H1 (cell line): ENCODE data around the gene SEMA3A. TPM values are rescaled to one million over a fixed set of nuclear protein-coding genes. Genes with fewer than 3 reads are reported as not detected.

Experiments used
- CTCF ChIA-PET: fragments of 300-600 bp; sonication (Branson Sonifier 250); formaldehyde crosslinking; loops from one replicate; lab custom pipeline; 2021; ENCODE audit not compliant: partially characterized antibody; lab: Charles Lee
- POLR2A ChIA-PET: fragments of 300-600 bp; sonication (Branson Sonifier 250); formaldehyde crosslinking; loops from one replicate; lab custom pipeline; 2021; ENCODE audit warnings: inconsistent platforms; ENCODE audit not compliant: partially characterized antibody; lab: Charles Lee
- DNase-seq, 2 experiments: peaks; one replicate each; pipeline versions ENCODE4 v3.0.0 to v3.0.0-alpha.2; 2010 to 2022; ENCODE audit warnings: low spot score in 2 of 2, low read depth in 1 of 2, mixed read lengths in 1 of 2
- FAIRE-seq: peaks from 2 replicates; lab custom pipeline; 2011; peaks lifted over from hg19 to GRCh38; lab: Jason Lieb, UNC
- H2AFZ ChIP-seq: 2 replicates; pipeline ENCODE4 v1.8.1; 2012; ENCODE audit warnings: low read length, inconsistent platforms
- H2AK5ac ChIP-seq: 2 replicates; pipeline ENCODE4 v1.6.1; 2013; ENCODE audit warnings: low read depth, low read length
- H2BK120ac ChIP-seq: replicated peaks from 2 replicates; pipeline ENCODE3; 2013; ENCODE audit warnings: low read depth, low read length, inconsistent platforms
- H2BK12ac ChIP-seq: 2 replicates; pipeline ENCODE4 v1.6.1; 2013; ENCODE audit warnings: low read depth, low read length
- H2BK15ac ChIP-seq: 2 replicates; pipeline ENCODE4 v1.6.1; 2013; ENCODE audit warnings: low read length
- H2BK20ac ChIP-seq: 2 replicates; pipeline ENCODE4 v1.6.1; 2013; ENCODE audit warnings: low read length
- H2BK5ac ChIP-seq: 2 replicates; pipeline ENCODE4 v1.6.1; 2013; ENCODE audit warnings: low read depth, low read length
- H3K14ac ChIP-seq: 2 replicates; pipeline ENCODE4 v1.6.1; 2013; ENCODE audit warnings: inconsistent platforms; ENCODE audit not compliant: insufficient read length
- H3K18ac ChIP-seq: 2 replicates; pipeline ENCODE4 v1.6.1; 2013; ENCODE audit warnings: low read length; ENCODE audit errors: extremely low read depth
- H3K23ac ChIP-seq: 2 replicates; pipeline ENCODE4 v1.6.1; 2013; ENCODE audit warnings: inconsistent platforms; ENCODE audit not compliant: insufficient read length
- H3K23me2 ChIP-seq: 2 replicates; pipeline ENCODE4 v1.6.1; 2013; ENCODE audit warnings: low read depth, low read length
- H3K27ac ChIP-seq: 2 replicates; pipeline ENCODE4 v1.6.1; 2011; ENCODE audit warnings: low read depth, low read length, inconsistent platforms
- H3K27me3 ChIP-seq, 4 experiments: replicated peaks in 1 of 4; 1 replicate in 1 of 4; 2 replicates in 3 of 4; pipeline versions ENCODE4 v1.6.1 to v1.8.1; 2011 to 2013; ENCODE audit warnings: low read length in 3 of 4, mild to moderate bottlenecking in 3 of 4, inconsistent platforms in 2 of 4, mixed read lengths in 2 of 4, moderate library complexity in 1 of 4; ENCODE audit not compliant: control insufficient read depth in 3 of 4, insufficient read depth in 3 of 4; ENCODE audit errors: extremely low read depth in 1 of 4
- H3K36me3 ChIP-seq, 4 experiments: 2 replicates each; pipeline versions ENCODE4 v1.6.1 to v1.8.1; 2011 to 2013; ENCODE audit warnings: mild to moderate bottlenecking in 4 of 4, low read length in 3 of 4, moderate library complexity in 2 of 4, control low read depth in 1 of 4, inconsistent platforms in 1 of 4; ENCODE audit not compliant: insufficient read depth in 4 of 4, control insufficient read depth in 2 of 4
- H3K4ac ChIP-seq: replicated peaks from 2 replicates; pipeline ENCODE3; 2013; ENCODE audit warnings: low read length, low read depth, mixed read lengths, inconsistent platforms; ENCODE audit not compliant: insufficient read length
- H3K4me1 ChIP-seq, 4 experiments: replicated peaks in 1 of 4; 1 replicate in 1 of 4; 2 replicates in 3 of 4; pipeline versions ENCODE4 v1.6.1 to v1.8.1; 2011 to 2013; ENCODE audit warnings: low read length in 3 of 4, inconsistent platforms in 2 of 4, mixed read lengths in 1 of 4; ENCODE audit not compliant: insufficient read depth in 4 of 4, control insufficient read depth in 3 of 4
- H3K4me2 ChIP-seq, 2 experiments: 2 replicates each; pipeline versions ENCODE4 v1.6.1 to v1.8.1; 2011 to 2013; ENCODE audit warnings: low read depth in 2 of 2, low read length in 2 of 2, control low read depth in 1 of 2, inconsistent platforms in 1 of 2, mild to moderate bottlenecking in 1 of 2; ENCODE audit not compliant: insufficient read depth in 1 of 2
- H3K4me3 ChIP-seq, 4 experiments: fragments of 200-600, 300-600 bp in 1 of 4; sonication (generic), shearing (Covaris generic), sonication (Bioruptor Twin) in 1 of 4; 2 replicates each; pipeline versions ENCODE4 v1.5.1 to v1.8.1; 2011 to 2016; ENCODE audit warnings: low read length in 4 of 4, low read depth in 3 of 4, control low read depth in 2 of 4, inconsistent platforms in 2 of 4, mild to moderate bottlenecking in 2 of 4, mixed read lengths in 1 of 4, moderate library complexity in 1 of 4; ENCODE audit not compliant: insufficient read depth in 2 of 4; ENCODE audit errors: extremely low read depth in 1 of 4
- H3K56ac ChIP-seq: replicated peaks from 2 replicates; pipeline ENCODE3; 2013; ENCODE audit warnings: low read depth, mild to moderate bottlenecking, mixed read lengths, low read length, inconsistent platforms; ENCODE audit not compliant: insufficient read length
- H3K79me1 ChIP-seq: 2 replicates; pipeline ENCODE4 v1.6.1; 2013; ENCODE audit warnings: low read depth, low read length, control low read depth
- H3K79me2 ChIP-seq, 2 experiments: 2 replicates each; pipeline versions ENCODE4 v1.6.1 to v1.8.1; 2012 to 2013; ENCODE audit warnings: low read length in 2 of 2, mild to moderate bottlenecking in 2 of 2, inconsistent platforms in 1 of 2; ENCODE audit not compliant: insufficient read depth in 2 of 2, control insufficient read depth in 1 of 2
- H3K9ac ChIP-seq, 4 experiments: replicated peaks in 1 of 4; 1 replicate in 1 of 4; 2 replicates in 3 of 4; pipeline versions ENCODE4 v1.6.1 to v1.8.1; 2011 to 2013; ENCODE audit warnings: low read depth in 3 of 4, low read length in 3 of 4, control low read depth in 2 of 4, mild to moderate bottlenecking in 2 of 4, moderate library complexity in 2 of 4, inconsistent platforms in 1 of 4; ENCODE audit errors: extremely low read depth in 1 of 4
- H3K9me3 ChIP-seq, 2 experiments: 2 replicates each; pipeline versions ENCODE4 v1.6.1 to v1.8.1; 2012 to 2013; ENCODE audit warnings: mild to moderate bottlenecking in 2 of 2, moderate library complexity in 2 of 2, control low read depth in 1 of 2, inconsistent platforms in 1 of 2, low read depth in 1 of 2, low read length in 1 of 2, mixed read lengths in 1 of 2; ENCODE audit not compliant: insufficient read depth in 2 of 2
- H4K20me1 ChIP-seq, 2 experiments: replicated peaks in 1 of 2; 2 replicates each; pipeline versions ENCODE3 to v1.8.1; 2011 to 2013; ENCODE audit warnings: inconsistent platforms in 2 of 2, low read length in 2 of 2, mild to moderate bottlenecking in 1 of 2; ENCODE audit not compliant: insufficient read depth in 2 of 2, control insufficient read depth in 1 of 2
- H4K5ac ChIP-seq: 2 replicates; pipeline ENCODE4 v1.6.1; 2013; ENCODE audit warnings: low read length, low read depth, mixed read lengths, inconsistent platforms; ENCODE audit not compliant: insufficient read length
- H4K8ac ChIP-seq: 2 replicates; pipeline ENCODE4 v1.8.0; 2013; ENCODE audit warnings: mild to moderate bottlenecking, moderate library complexity, low read length, inconsistent platforms; ENCODE audit not compliant: insufficient read depth; ENCODE audit errors: extremely low read depth
- H4K91ac ChIP-seq: replicated peaks from 2 replicates; pipeline ENCODE3; 2013; ENCODE audit warnings: low read length, mixed read lengths, inconsistent platforms; ENCODE audit not compliant: insufficient read length
- CEBPB ChIP-seq: IDR thresholded peaks from 2 replicates; pipeline ENCODE4 v1.6.1; 2012; ENCODE audit warnings: low read depth, low read length
- CHD1 ChIP-seq: IDR thresholded peaks from 2 replicates; pipeline ENCODE4 v1.6.1; 2012; ENCODE audit warnings: low read depth, low read length, improper control_type of control experiment
- CTBP2 ChIP-seq: IDR thresholded peaks from 2 replicates; pipeline ENCODE4 v1.7.0; 2011; ENCODE audit warnings: borderline replicate concordance, mild to moderate bottlenecking, moderate library complexity, mixed read lengths, low read length; ENCODE audit not compliant: insufficient read depth, insufficient read length
- EP300 ChIP-seq, 2 experiments: IDR thresholded peaks; 1 replicate in 1 of 2; 2 replicates in 1 of 2; pipeline ENCODE4 v1.6.1; 2011 to 2012; ENCODE audit warnings: low read depth in 2 of 2, low read length in 2 of 2, mild to moderate bottlenecking in 2 of 2, borderline replicate concordance in 1 of 2, inconsistent platforms in 1 of 2, moderate library complexity in 1 of 2
- FOSL1 ChIP-seq: IDR thresholded peaks from 2 replicates; pipeline ENCODE4 v1.6.1; 2011; ENCODE audit warnings: mild to moderate bottlenecking, low read depth, low read length, moderate library complexity; ENCODE audit not compliant: insufficient read depth
- RNF2 ChIP-seq: fragments of 200-900, 300-1000 bp; sonication (generic); IDR thresholded peaks from 2 replicates; pipeline ENCODE4 v1.7.1; 2016; ENCODE audit warnings: borderline replicate concordance, low read depth, mild to moderate bottlenecking, antibody characterized with exemption, low read length; ENCODE audit not compliant: poor library complexity, severe bottlenecking; ENCODE audit errors: missing control alignments
- SIRT6 ChIP-seq: IDR thresholded peaks from one replicate; pipeline ENCODE4 v1.7.1; 2012; ENCODE audit warnings: low read length, inconsistent platforms
- SP1 ChIP-seq: IDR thresholded peaks from 2 replicates; pipeline ENCODE4 v1.6.1; 2011; ENCODE audit warnings: low read depth, low read length
- SUZ12 ChIP-seq: fragments of 200-600 bp; sonication (generic); IDR thresholded peaks from 2 replicates; pipeline ENCODE4 v1.6.1; 2012; ENCODE audit warnings: mild to moderate bottlenecking, inconsistent platforms, low read length, moderate library complexity, mixed read lengths
- TBP ChIP-seq: IDR thresholded peaks from 2 replicates; pipeline ENCODE4 v1.6.1; 2011; ENCODE audit warnings: low read depth, low read length, improper control_type of control experiment
- WGBS, 2 experiments: shearing (Covaris generic) in 1 of 2; methylation state at CpG; one replicate each; pipeline versions ENCODE4 v1.1.6 to v1.1.7; 2013 to 2015; ENCODE audit warnings: low lambda C conversion rate in 2 of 2, mixed read lengths in 2 of 2, inconsistent platforms in 1 of 2, low coverage in 1 of 2, missing lambda C conversion rate in 1 of 2; ENCODE audit not compliant: insufficient replicate concordance in 2 of 2, insufficient coverage in 1 of 2, insufficient read length in 1 of 2; ENCODE audit errors: extremely low coverage in 1 of 2, missing lambda C conversion rate in 1 of 2; 5-methylcytosine and 5-hydroxymethylcytosine counted together
- polyA plus RNA-seq, 7 experiments: library from polyadenylated mRNA; depleted of rRNA in 3 of 7; stranded (reverse) in 5 of 7; unstranded in 2 of 7; fragments of >200 nt in 5 of 7; fragments of 200-250 nt in 2 of 7; gene quantifications; 1 replicate in 5 of 7; 2 replicates in 1 of 7; 4 replicates in 1 of 7; pipeline versions ENCODE4 v1.2.1 to v1.2.3, GENCODE V29; 2011 to 2013; ENCODE audit warnings: missing spikeins in 2 of 7, mixed read lengths in 2 of 7
- total RNA-seq: library from RNA; stranded (reverse); fragmentation: NEBNext Ultra II Directional; extraction: Animal tissue kit (Norgen Biotek cat#: 25700); gene quantifications from 2 replicates; pipeline ENCODE4 v1.2.1, GENCODE V29; 2021
- TF ChIP-seq, protein P1 (sequence below): IDR thresholded peaks from 2 replicates; pipeline ENCODE4 v1.6.1; 2012; ENCODE audit warnings: low read length, inconsistent platforms

Gene SEMA3A
- total and polyA plus RNA-seq, 2 of the 8 experiments (the other 6 are each of a cell fraction or from before 2014, with no cell fraction given) = 8.1 to 45.9 TPM

DNA sequence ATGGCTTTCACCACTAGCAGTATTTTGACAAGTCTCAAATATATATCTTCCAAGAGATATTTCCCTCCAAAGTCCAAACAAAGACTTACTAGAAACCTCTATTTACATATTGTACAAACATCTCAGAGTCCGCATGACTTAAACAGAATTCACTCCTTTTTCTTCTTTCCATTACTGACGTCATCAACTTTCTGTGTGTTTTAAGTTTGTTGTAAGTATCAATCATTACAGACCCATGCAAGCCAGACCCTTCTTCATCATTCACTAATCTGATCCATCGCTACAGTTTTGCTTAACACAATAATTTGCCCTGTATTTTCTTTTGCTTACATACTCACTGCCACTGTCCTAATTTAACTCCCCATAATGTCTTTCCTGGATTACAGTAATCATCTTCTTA is 51.9 kb downstream of the SEMA3A start:
- no peak overlapping the region for H3K18ac ChIP-seq
- no peaks in the 10 kb centered on the region for H4K20me1 ChIP-seq
- H2BK12ac ChIP-seq = no peak overlapping the region
- TF ChIP-seq SP1 (no peak), CTBP2 (no peak), EP300 (IDR thresholded peaks at IDR 0.05; ENCODE audit: borderline replicate concordance in 1 of 2, low read depth in 2 of 2, low read length in 2 of 2) (no peak), RNF2 (no peak), CEBPB (no peak), CHD1 (no peak), SIRT6 (no peak), FOSL1 (no peak), SUZ12 (no peak), TBP (no peak)
- TF ChIP-seq, protein P1, sequence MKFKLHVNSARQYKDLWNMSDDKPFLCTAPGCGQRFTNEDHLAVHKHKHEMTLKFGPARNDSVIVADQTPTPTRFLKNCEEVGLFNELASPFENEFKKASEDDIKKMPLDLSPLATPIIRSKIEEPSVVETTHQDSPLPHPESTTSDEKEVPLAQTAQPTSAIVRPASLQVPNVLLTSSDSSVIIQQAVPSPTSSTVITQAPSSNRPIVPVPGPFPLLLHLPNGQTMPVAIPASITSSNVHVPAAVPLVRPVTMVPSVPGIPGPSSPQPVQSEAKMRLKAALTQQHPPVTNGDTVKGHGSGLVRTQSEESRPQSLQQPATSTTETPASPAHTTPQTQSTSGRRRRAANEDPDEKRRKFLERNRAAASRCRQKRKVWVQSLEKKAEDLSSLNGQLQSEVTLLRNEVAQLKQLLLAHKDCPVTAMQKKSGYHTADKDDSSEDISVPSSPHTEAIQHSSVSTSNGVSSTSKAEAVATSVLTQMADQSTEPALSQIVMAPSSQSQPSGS = no peak
- TF ChIP-seq, all 59 proteins: peak for 0
- H3K9ac ChIP-seq = no peak overlapping the region
- FAIRE-seq (no peak), DNase-seq (no peak)
- H3K9me3 ChIP-seq = no peaks in the 10 kb centered on the region
- no peak overlapping the region for H4K91ac ChIP-seq
- no peak overlapping the region for H2AFZ ChIP-seq
- H4K8ac ChIP-seq = no peak overlapping the region
- H3K27me3 ChIP-seq = no peaks in the 10 kb centered on the region
- no peaks in the 10 kb centered on the region for H3K23me2 ChIP-seq
- no peak overlapping the region for H3K4me3 ChIP-seq
- no peak overlapping the region for H2BK15ac ChIP-seq
- no peak overlapping the region for H3K23ac ChIP-seq
- ChIA-PET CTCF (no interaction called here), POLR2A (no interaction called here)
- H3K4ac ChIP-seq = no peak overlapping the region
- H3K56ac ChIP-seq = no peak overlapping the region
- H2BK120ac ChIP-seq = peak overlapping the region; percentile 24
- peak overlapping the region; percentile 61 for H3K14ac ChIP-seq
- no peaks in the 10 kb centered on the region for H3K79me1 ChIP-seq
- no peak overlapping the region for H2BK20ac ChIP-seq
- peak overlapping the region; percentile 33 for H4K5ac ChIP-seq
- no peaks in the 10 kb centered on the region; a peak in 1 of 8 replicates for H3K36me3 ChIP-seq
- H3K4me2 ChIP-seq = no peak overlapping the region
- peaks cover 0 to 17% (median 5%) of the 10 kb centered on the region in 4 experiments; a peak in 5 of 7 replicates for H3K4me1 ChIP-seq
- H3K27ac ChIP-seq = no peak overlapping the region
- no peak overlapping the region for H2BK5ac ChIP-seq
- peaks cover 0 to 78% of the 10 kb centered on the region in 2 experiments; a peak in 3 of 4 replicates for H3K79me2 ChIP-seq
- no peak overlapping the region for H2AK5ac ChIP-seq
- 91% methylated on average over 3 of the region's 3 CpGs; no CpG with 5 or more reads in 1 of the 2 experiments for WGBS, 2 experiments
